Activated CD4-positive, CD25-positive, alpha-beta regulatory T cell treated with anti-CD3 and anti-CD28 coated beads, Interleukin-2, amount 50 U/mL, for 16 hours (primary cell): ENCODE measurements around the gene DCC.
"Not testable (repeated sequence)": the region's sequence is repeated elsewhere in the genome, so short reads cannot be mapped to it uniquely, and the experiment has no call there.

Experiments
- DNase-seq: peaks from one replicate; pipeline ENCODE4 v3.0.0-alpha.2; 2020; ENCODE audit warnings: low read depth, low spot score

DCC gene

DNA sequence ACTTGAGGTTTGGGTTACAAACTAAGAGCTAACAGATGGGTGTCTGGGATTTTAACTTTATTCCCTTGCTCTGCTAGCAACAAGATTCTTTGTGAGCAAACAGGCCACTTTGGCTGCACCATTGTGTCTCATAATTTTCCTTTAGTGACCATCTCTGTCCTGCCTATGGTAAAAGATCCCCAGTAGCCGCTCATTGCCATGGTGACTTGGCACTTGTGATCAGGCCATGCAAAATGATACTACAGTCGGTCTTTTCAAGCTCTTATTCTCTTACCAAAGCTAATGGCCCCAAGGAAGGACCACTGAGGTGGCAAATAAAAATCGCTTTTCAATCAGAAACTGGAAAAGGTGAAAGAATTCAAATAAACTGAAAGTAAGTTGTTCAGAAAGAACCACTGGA is 1047.6 kb downstream of the DCC start:
- no peak for DNase-seq

DNA sequence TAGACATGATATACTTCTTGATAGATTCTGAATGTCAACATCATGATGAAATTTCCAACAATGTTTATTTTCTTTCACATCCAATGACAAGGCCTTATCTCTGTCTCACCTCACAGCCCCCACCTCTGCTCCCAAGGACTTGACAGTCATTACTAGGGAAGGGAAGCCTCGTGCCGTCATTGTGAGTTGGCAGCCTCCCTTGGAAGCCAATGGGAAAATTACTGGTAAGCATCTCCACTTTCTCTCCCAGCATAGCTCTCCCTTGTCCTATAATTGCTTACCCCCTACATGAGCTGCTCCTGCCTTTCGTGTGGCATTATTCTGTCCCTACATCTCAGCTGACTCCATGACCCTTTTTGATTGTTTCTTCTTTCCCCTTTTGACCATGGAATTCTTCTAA is 1062.7 kb downstream of the DCC start:
- DNase-seq = no peak

DNA sequence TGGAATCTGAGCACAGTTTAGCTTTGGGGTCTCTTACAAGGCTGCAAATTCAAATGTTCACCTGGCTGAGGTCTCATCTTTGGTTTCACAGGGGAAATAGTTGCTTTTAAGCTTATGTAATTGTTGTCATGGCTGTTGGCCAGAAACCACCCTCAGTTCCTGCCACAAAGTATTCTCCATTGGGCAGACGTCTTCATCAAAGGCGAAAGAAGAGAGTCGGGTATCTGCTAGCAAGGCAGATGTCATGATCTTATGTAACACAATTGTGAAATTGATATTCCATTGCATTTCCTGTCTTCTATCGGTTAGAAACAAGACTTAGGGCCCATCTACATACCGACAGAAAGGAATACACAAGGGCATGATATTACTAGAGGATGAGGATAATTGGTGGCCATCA is 1068.3 kb downstream of the DCC start:
- DNase-seq = no peak

DNA sequence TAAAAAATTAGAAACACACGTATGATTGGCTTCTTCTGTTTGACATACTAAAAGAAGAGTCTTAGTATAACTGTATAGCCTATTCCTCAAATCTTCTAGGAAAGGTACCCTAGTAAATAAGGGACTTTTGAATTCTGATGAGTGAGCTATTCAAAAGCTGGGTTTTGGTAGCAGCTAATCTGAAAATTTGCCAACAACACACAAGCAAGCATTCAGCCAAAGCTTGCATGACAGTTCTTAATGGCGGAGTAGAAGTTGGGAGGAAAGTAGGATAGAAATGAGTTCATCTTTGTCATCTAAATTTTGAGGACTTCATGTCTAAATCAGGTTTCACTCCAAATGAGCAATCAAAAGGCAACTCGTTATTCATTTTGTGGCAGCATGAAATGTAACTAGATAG is 1071.5 kb downstream of the DCC start:
- DNase-seq = no peak

DNA sequence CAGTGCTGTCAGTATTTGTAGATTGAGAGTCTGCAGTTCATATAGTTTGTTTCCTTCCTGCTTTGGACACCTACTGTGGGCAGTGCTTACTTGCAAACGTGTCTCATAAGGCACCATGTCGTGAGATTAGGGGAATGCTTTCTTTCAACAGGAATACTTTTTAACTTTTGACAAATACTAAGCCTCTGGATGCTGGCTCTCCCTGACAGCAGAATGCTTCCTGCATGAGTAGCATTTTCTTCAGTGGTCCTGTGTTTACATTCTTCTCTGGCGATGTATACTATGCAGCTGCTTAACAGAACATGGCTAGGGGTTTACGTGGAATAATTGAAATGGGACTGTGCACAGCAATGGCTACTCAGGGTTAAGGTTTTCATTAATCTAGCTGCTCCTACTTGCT is 1077.0 kb downstream of the DCC start:
- no peak for DNase-seq

DNA sequence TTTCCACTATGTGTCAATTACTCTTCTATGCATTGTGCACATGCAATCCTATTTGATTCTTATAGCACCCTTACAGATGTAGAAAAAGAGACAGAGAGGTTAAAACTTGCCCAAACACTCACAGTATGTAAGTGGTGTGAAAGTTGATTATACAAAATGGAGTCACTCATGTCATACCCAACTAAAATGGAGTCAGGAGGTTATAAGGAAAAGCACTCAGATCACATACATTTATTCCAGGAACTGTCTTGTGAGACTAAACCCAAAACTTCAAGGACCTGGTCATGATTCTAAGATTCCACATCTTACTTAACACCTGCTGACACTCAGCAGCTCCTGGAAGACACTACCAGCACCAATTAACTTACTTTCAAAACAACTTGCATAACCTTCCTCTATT is 1081.9 kb downstream of the DCC start:
- no peak for DNase-seq

DNA sequence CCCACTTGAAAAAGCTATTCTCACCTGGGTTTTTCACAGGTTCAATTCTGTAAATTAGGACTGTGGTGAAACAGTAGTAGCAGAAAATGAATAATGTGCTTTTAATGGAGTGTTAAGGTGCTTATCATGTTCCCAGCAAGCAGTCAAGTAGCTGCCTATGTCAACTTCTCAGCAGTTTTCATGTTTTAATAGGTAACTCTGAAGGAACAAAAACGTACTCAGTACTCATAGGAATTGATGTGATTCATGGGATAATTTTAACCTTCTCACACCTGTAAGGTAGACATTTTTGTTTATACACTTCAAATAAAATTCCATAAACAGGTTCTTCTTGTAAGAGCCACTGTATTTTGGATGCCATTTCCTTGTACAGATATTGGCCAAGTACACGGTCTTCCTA is 1082.9 kb downstream of the DCC start:
- DNase-seq = no peak

DNA sequence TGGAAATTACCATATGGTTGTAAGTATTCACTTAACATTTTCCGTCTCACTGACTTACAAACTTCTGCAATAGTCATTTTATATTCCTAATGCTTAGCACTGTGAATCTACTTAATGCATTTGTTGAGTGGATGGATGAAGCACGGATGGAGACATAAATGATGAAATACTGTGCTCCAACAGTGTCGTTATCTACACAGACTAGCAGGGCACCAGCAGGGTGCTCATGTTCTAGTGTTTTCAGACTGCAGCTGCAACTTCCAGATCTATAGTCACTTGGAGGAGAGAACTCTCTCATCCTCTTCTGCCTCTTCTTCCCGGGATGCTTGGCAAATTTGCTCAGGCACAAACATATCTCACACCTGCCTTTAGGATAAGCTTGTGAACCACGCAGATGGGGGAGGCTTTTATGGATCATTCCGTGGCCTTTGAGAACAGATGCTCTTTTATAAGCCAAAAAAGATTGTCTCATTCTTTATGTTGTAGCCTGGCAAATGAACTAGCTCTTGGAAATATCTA is 1086.7 kb downstream of the DCC start:
- DNase-seq = no peak

DNA sequence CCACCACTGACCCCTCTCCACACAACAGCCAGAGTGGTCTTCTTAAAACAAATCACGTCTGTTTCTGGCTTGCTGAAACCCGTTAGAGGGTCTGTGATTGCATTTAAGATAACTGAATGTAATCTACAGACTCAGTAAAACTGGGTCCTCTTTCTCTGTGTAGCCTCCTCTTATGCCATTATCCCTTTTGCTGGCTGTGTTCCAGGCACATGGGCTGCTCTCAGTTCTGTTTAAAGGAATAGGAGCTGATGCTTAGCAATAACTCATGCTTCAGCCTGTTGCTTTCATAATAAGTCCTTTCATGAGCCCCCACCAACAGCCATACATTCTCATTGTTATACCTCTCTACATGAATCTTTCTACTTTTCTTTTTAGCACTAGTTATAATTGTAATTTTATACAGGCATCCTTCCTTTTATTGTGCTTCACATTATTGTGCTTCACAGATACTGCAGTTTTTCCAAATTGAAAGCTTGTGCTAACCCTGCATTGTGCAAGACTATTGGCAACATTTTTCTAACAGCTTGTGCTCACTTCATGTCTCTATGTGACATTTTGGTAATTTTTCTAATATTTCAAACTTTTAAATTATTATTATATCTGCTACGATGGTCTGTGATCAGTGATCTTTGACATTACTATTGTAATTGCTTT is 1101.9 kb downstream of the DCC start:
- no peak for DNase-seq

DNA sequence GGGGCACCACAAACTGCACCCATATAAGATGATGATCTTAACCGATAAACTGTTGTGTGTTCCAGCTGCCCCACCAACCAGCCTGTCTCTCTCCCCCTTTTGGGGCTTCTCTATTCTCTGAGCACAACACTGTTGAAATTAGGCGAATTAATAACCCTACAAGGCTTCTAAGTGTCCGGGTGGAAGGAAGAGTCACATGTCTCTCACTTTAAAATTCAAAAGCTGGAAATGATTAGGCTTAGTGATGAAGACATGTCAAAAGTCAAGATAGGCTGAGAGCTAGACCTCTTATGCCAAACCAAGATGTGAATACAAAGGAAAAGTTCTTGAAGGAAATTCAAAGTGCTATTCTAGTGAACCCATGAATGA is 1102.4 kb downstream of the DCC start:
- DNase-seq = no peak

DNA sequence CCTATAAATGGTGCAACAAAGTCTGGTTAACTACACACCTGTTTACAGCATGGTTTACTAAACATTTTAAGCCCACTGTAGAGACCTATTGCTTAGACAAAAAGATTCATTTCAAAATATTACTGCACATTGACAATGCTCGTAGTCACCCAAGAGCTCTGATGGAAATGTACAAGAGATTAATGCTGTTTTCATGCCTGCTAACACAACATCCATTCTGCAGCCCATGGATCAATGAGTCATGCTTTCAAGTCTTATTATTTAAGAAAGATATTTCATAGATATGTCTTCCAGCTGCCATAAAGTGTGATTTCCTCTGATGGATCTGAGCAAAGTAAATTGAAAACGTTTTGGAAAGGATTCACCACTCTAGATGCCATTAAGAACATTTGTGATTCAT is 1103.3 kb downstream of the DCC start:
- no peak for DNase-seq

DNA sequence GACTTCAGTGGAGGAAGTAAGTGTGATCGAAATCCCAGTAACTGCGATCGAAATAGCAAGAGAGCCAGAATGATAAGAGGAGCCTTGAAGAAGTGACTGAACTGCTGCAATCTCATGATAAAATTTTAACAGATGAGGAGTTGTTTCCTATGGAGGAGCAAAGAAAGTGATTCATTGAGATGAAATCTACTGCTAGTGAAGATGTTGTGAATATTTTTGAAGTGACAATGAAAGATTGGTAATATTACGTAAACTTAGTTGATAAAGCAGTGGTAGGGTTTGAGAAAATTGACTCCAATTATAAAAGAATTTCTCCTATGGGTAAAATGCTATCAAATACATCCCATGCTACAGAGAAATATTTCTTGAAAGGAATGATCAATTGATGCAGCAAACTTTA is 1103.8 kb downstream of the DCC start:
- no peak for DNase-seq

DNA sequence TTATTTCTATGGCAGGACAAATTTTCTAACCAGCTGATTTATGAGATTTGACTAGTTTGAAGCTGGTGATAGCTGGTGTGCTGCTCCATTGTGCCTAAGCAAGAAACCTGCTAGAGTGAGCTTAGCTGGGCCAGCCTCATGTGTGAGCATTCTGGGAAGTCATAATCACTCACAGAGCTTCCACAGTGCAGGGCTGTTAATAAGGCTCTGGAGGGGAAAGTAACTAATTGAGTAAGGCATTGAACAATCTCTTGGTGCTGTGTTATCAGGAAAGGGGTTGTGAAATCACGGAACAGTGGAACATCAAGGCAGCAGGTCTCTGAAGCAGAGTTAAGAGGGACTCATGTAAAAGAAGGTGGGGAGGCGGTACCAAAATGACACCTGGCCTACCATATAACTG is 1111.9 kb downstream of the DCC start:
- DNase-seq = no peak

DNA sequence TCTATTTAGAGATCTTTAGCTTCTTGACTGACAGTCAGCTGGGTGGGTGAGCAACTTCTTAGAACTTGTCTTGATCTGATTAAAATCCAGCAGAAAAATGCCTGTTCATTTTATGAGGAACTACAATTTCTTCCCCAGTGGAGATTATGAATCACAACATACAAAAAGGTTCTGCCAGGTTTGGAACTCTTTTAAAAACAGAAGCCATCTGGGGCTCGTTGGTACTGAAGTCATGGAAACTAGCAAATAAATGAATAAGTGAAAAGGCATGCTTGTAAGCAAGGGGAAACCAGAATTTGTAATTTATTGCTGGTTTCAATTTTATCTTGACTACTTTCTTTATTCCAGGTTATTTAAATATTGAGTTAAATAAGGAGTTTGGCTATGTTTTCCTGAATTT is 1117.1 kb downstream of the DCC start:
- no peak for DNase-seq

DNA sequence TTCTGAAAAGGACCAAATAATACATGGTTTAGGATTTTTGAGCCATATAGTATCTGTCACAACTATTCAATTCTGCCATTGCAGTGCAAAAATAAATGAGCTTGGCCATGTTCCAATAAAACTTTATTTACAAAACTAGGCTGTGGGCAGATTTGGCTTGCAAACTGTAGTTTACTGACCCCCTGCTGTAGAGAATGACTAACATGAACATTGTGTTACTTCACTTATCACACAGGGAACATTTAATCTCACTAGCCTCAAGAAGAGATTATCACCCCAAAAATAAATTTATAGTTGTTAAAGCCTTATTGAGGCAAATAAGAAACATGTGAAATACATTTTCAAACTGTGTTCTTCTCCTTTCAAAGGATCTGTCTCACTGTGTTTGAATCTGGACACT is 1118.3 kb downstream of the DCC start:
- DNase-seq = no peak

DNA sequence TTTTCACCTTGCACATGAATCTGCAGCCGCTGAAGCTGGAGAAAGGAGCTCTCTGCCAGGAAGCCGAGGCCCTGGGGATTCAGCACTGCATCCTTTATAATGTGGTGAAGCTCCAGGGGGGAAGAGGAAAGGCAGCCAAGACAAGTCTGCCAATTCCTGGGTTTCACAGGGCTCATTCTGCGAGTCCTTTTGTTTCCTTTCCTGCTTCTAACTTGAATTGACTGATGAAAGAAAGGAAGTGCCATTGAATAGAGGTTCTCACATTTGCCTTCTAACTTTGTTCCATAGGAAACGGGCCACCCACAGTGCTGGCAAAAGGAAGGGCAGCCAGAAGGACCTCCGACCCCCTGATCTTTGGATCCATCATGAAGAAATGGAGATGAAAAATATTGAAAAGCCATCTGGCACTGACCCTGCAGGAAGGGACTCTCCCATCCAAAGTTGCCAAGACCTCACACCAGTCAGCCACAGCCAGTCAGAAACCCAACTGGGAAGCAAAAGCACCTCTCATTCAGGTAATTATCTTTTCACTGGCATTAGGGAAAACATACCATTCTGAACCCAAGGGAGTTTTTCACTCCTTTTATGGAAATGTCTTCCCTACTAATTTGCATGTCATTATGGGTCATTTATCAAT is 1119.1 kb downstream of the DCC start:
- no peak for DNase-seq

DNA sequence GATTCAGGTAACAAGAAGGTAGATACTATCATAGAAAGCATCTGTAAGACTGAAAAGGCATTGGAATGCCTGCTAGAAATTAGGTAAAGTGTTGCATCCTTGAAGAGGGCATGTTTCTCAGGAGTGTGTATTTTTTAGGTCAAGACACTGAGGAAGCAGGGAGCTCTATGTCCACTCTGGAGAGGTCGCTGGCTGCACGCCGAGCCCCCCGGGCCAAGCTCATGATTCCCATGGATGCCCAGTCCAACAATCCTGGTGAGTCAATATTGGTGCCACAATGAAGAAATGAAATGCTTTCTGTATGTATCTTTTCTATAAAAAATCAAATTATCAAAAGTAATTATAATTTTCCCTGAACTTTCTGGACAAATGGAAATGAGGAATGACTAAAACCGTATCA is 1127.8 kb downstream of the DCC start:
- no peak for DNase-seq

DNA sequence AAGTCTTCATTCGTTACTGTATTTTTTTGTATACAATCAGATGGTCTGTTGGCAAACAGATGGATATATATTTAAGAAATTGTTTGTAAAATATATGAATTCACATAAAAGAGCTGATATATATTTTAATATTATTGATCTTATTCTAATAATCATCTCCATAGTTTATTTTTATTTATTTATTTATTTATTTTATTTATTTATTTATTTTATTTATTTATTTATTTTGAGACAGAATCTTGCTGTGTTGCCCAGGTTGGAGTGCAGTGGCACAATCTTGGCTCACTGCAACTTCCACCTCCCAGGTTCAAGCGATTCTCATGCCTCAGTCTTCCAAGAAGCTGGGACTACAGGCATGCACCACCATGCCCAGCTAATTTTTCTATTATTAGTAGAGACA is 1128.2 kb downstream of the DCC start:
- not testable (repeated sequence) for DNase-seq

DNA sequence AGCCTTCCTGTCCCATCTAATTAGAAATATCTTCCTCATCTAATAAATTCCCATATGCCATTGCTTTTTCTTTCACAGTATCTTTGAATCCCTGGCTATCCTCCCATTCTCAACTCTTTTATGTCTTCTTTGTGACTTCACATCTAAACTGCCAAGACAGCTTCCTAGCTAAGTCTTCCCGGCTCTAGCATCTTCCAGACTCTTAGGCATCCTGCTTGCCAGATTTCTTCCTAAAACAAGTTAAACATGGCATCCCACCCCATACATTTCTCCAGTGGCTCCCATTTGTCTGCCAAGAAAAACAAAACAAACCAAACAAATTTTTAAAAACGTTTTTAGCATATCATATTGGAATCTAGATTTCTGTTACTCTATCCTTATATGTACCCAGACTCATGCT is 1132.5 kb downstream of the DCC start:
- no peak for DNase-seq

DNA sequence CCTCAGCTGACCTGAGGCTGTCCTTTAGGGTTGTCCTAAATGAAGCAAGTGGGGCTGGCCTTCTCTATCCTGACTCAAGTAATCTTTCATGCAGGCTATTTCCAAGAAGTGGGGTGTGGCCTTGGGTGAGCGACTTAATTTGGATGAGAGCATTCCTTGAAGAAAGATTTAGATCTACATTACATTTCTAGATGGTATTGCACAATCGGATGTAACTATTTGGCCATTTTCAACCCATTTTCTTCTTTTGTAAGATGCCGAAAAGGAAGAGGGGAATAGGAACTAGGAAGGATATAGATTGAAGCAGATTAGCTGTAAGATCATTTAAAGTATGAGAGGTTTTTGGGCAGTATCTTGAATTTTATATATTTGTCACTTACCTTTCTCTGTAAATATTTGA is 1138.2 kb downstream of the DCC start:
- DNase-seq = no peak

DNA sequence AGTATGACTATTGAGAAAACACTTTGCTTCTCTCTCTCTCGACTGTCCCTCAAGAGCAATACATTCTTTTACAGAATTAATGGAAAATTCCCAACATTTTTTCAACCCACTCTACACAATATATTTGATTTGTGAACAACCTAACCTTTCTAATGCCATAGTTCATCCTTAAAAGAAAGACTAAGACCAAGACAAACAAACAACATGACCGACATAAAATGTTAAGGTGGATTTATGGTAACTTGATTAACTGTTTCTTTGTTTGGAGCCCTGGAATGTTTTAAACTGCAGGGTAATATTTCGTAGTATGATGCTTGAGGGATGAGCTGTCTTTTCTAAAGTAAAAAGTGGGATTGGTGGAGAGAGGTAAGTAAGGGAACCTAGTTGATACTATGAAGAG is 1146.3 kb downstream of the DCC start:
- no peak for DNase-seq

DNA sequence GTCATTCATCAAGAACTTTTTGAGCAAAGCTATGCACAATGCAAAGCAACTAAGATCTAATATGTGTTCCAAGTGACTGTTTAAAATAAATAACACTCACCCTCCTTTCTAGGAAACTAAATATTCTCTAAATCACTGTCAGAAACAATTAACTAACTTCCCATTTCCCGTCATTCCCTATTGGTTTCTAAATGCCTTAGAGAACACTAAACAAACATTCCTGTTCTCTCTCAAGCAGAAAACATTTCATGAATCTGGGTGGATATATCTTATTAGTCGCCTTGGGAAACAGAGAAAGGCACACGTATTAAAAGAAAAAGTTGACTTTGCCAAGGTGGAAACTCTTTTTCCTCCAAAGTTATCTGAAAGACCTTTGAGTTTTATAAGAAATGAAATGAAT is 1149.3 kb downstream of the DCC start:
- DNase-seq = no peak

DNA sequence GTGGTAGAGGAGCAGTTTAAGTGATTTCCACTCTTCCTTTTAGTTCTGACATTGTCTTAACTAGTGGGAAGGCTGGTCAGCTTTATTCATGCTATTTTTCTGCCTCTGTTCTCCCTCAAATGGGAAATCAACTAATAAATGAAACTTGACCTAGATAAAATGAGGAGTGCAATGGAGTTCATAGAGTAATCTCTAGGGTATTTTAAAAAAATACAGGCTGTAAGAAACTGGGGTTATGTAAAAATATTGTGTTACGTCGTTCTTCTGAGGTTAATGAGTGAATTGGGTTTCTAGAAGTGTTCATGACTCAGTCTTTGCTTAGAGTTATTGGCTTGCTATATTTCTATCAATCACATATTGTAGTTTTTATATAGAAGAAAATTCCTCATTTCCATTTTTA is 1150.0 kb downstream of the DCC start:
- no peak for DNase-seq

DNA sequence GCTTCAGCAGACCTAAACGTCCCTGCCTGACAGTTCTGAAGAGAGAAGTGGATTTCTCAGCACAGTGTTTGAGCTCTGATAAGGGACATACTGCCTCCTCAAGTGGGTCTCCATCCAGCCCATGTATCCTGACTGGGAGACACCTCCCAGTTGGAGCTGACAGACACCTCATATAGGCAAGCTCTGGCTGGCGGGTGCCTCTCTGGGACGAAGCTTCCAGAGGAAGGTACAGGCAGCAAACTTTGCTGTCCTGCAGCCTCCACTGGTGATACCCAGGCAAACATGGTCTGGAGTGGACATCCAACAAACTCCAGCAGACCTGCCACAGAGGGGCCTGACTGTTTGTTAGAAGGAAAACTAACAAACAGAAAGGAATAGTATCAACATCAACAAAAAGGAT is 1156.0 kb downstream of the DCC start:
- DNase-seq = no peak
